GM23248 (cell line): ENCODE data around the gene MAPK8IP1.

Experiments
- EZH2 ChIP-seq: fragments of 200-600 bp; sonication (generic); IDR thresholded peaks from 2 replicates; pipeline ENCODE4 v1.6.1; 2018; ENCODE audit warnings: antibody characterized with exemption, mild to moderate bottlenecking; ENCODE audit not compliant: insufficient read depth, poor library complexity, severe bottlenecking
- EZH2phosphoT487 ChIP-seq: fragments of 200-600 bp; sonication (generic); IDR thresholded peaks from 2 replicates; pipeline ENCODE4 v1.6.1; 2018; ENCODE audit warnings: antibody characterized with exemption, moderate library complexity, mild to moderate bottlenecking, low read depth; ENCODE audit not compliant: insufficient read depth

- TF ChIP-seq EZH2: no peak
- TF ChIP-seq EZH2phosphoT487: no peak
Measured at GRCh38 chr11:45926536-45927331, 41.3 kb downstream of the MAPK8IP1 start.
